ENCODE measurements around the gene GNRH2. TPM values are rescaled to one million over a fixed set of nuclear protein-coding genes. Genes with fewer than 3 reads are reported as not detected.

The GNRH2 gene
- polyA plus RNA-seq, 1 donor (not counting 4 experiments of a cell fraction or from before 2014, with no cell fraction given): 0.18 TPM

DNA sequence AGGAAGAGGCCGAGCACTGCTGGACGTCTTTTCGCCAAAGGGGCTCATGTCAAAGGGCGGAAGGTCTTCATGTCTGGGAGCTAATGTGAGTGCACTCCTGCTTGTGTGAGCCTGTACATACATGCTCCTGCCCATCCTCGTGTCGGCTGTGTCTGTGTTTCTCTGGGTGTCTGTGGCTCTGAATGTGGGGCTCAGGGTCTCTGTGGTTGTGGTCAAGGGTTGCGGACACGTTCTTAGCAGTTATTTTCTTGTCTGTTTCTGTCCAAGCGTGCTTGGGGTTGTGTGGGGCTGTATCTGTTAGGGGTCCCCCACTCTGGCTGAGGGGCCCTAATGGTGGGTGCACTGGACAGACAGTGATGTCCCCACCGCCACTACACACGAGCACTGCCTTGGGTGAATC, 38.2 kb downstream of the GNRH2 start:
- H3K9me1 ChIP-seq (ENCODE audit: control insufficient read depth, extremely low read depth, insufficient read depth, low read length): no peaks in the 10 kb centered on the region
- H3K4me1 ChIP-seq (ENCODE audit: control insufficient read depth, extremely low read depth, insufficient read depth, low read length): no peaks in the 10 kb centered on the region
- no peak for DNase-seq (ENCODE audit: low read depth, low spot score)
- H2AFZ ChIP-seq (ENCODE audit: control insufficient read depth, low read length): no peak overlapping the region
- no peak overlapping the region for H3K9ac ChIP-seq (ENCODE audit: control insufficient read depth, extremely low read depth, insufficient read depth, low read length)
- no peak overlapping the region for H3K27ac ChIP-seq (ENCODE audit: control insufficient read depth, insufficient read depth, low read length)
- H3K9me3 ChIP-seq (ENCODE audit: control insufficient read depth, low read depth, low read length): no peaks in the 10 kb centered on the region
- H3K4me3 ChIP-seq (ENCODE audit: control insufficient read depth in 2 of 3, extremely low read depth in 1 of 3, insufficient read depth in 2 of 3, low read depth in 1 of 3, low read length in 3 of 3): no peak overlapping the region
- no peak overlapping the region for H3K4me2 ChIP-seq (ENCODE audit: control insufficient read depth, extremely low read depth, insufficient read depth, low read depth, low read length)
- dilution Hi-C loops (cut with MboI; ENCODE audit: extremely low pct_ligation_motif_present, low sequenced_read_pairs): no loop called here
- no peak for TF ChIP-seq EZH2 (IDR thresholded peaks at IDR 0.05; ENCODE audit: low read length)
- TF ChIP-seq, protein P1, sequence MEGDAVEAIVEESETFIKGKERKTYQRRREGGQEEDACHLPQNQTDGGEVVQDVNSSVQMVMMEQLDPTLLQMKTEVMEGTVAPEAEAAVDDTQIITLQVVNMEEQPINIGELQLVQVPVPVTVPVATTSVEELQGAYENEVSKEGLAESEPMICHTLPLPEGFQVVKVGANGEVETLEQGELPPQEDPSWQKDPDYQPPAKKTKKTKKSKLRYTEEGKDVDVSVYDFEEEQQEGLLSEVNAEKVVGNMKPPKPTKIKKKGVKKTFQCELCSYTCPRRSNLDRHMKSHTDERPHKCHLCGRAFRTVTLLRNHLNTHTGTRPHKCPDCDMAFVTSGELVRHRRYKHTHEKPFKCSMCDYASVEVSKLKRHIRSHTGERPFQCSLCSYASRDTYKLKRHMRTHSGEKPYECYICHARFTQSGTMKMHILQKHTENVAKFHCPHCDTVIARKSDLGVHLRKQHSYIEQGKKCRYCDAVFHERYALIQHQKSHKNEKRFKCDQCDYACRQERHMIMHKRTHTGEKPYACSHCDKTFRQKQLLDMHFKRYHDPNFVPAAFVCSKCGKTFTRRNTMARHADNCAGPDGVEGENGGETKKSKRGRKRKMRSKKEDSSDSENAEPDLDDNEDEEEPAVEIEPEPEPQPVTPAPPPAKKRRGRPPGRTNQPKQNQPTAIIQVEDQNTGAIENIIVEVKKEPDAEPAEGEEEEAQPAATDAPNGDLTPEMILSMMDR (optimal IDR thresholded peaks at IDR 0.05 in 1 of 3, IDR thresholded peaks at IDR 0.05 in 1 of 3, conservative IDR thresholded peaks at IDR 0.05 in 1 of 3; ENCODE audit: extremely low read depth in 1 of 3, insufficient read depth in 2 of 3, low read length in 3 of 3): no peak
- H3K27me3 ChIP-seq (ENCODE audit: control insufficient read depth, extremely low read depth, insufficient read depth, low read length): peaks cover 45% of the 10 kb centered on the region
- H3K79me2 ChIP-seq (ENCODE audit: control insufficient read depth, insufficient read depth, low read length): no peaks in the 10 kb centered on the region
- H3K36me3 ChIP-seq (ENCODE audit: control insufficient read depth in 2 of 2, extremely low read depth in 1 of 2, insufficient read depth in 2 of 2, low read length in 2 of 2): no peaks in the 10 kb centered on the region
- no peaks in the 10 kb centered on the region for H4K20me1 ChIP-seq (ENCODE audit: control insufficient read depth, extremely low read depth, insufficient read depth, low read length)
- FAIRE-seq: no peak

DNA sequence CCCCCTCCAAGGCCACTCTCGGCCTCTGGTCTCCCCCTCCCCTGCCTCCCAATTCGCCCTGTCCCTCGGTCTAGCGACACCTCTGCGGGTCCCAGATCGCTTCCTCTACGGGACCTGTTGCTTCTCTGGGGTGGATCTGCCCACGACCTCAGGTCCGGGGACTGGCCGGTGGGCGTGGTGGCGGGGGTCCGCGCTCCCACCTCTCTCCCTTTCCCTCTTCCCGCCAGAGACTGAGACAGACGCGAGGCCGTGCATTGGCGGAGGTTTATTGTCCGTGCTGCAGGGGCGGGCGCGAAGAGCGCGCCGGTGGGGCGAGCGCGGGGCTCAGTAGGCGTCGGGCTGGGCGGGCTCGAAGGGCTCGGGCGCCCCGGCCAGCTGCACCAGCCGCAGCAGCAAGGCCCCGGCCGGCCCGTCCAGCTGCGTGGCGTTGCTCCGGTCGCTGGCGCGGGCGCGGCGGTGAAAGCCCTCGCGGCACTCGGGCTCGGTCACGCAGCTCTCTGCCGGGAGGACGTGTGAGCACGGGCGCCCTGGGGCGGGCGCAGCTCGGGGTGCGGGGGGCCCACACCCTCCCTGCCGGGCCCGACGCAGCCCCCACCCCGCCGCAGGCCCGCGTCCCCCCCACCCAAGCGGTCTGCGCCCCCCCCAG, 39.0 kb downstream of the GNRH2 start:
- H3K27me3 ChIP-seq (ENCODE audit: control insufficient read depth, extremely low read depth, insufficient read depth, low read length): peaks cover 45% of the 10 kb centered on the region

More for the DNA sequence above, 39.0 kb downstream of the GNRH2 start:
- Histone ChIP-seq H3K36me3 (ENCODE audit: control insufficient read depth in 2 of 2, extremely low read depth in 1 of 2, insufficient read depth in 2 of 2, low read length in 2 of 2) (no peaks in the 10 kb centered on the region), H3K4me3 (ENCODE audit: control insufficient read depth in 2 of 3, extremely low read depth in 1 of 3, insufficient read depth in 2 of 3, low read depth in 1 of 3, low read length in 3 of 3) (no peak overlapping the region), H3K9me3 (ENCODE audit: control insufficient read depth, low read depth, low read length) (no peaks in the 10 kb centered on the region), H3K4me1 (ENCODE audit: control insufficient read depth, extremely low read depth, insufficient read depth, low read length) (no peaks in the 10 kb centered on the region), H3K79me2 (ENCODE audit: control insufficient read depth, insufficient read depth, low read length) (no peaks in the 10 kb centered on the region), H3K9ac (ENCODE audit: control insufficient read depth, extremely low read depth, insufficient read depth, low read length) (no peak overlapping the region), H2AFZ (ENCODE audit: control insufficient read depth, low read length) (no peak overlapping the region), H3K4me2 (ENCODE audit: control insufficient read depth, extremely low read depth, insufficient read depth, low read depth, low read length) (no peak overlapping the region), H4K20me1 (ENCODE audit: control insufficient read depth, extremely low read depth, insufficient read depth, low read length) (no peaks in the 10 kb centered on the region), H3K9me1 (ENCODE audit: control insufficient read depth, extremely low read depth, insufficient read depth, low read length) (no peaks in the 10 kb centered on the region), H3K27ac (ENCODE audit: control insufficient read depth, insufficient read depth, low read length) (no peak overlapping the region)
- DNase-seq (ENCODE audit: low read depth, low spot score) (no peak), FAIRE-seq (no peak)
- TF ChIP-seq, protein P1 (optimal IDR thresholded peaks at IDR 0.05 in 1 of 3, IDR thresholded peaks at IDR 0.05 in 1 of 3, conservative IDR thresholded peaks at IDR 0.05 in 1 of 3; ENCODE audit: extremely low read depth in 1 of 3, insufficient read depth in 2 of 3, low read length in 3 of 3): no peak
- peak; percentile 89 for TF ChIP-seq EZH2 (IDR thresholded peaks at IDR 0.05; ENCODE audit: low read length)
- dilution Hi-C loops (cut with MboI; ENCODE audit: extremely low pct_ligation_motif_present, low sequenced_read_pairs): no loop called here

Measured in keratinocyte (primary cell).